GM12872 (cell line): Measurements from ENCODE around the gene FOXL3.

Source experiments
- CTCF ChIP-seq: IDR thresholded peaks from 3 replicates; pipeline ENCODE4 v1.5.1; 2011; ENCODE audit warnings: low read depth, mild to moderate bottlenecking, low read length, moderate library complexity; ENCODE audit not compliant: insufficient read depth

The FOXL3 gene

GRCh38 chr7:300546-301290, 10.7 kb downstream of the FOXL3 start:
- TF ChIP-seq CTCF, result no peak

- no peak for TF ChIP-seq CTCF
Observed at GRCh38 chr7:301291-302053, 11.5 kb downstream of the FOXL3 start.

GRCh38 chr7:302054-302992, 12.4 kb downstream of the FOXL3 start:
- TF ChIP-seq CTCF, result no peak

GRCh38 chr7:303425-303824, 13.5 kb downstream of the FOXL3 start:
- TF ChIP-seq CTCF, result no peak

- no peak for TF ChIP-seq CTCF
Observed at GRCh38 chr7:303884-304573, 14.1 kb downstream of the FOXL3 start.

GRCh38 chr7:304574-305409, 14.8 kb downstream of the FOXL3 start:
- no peak for TF ChIP-seq CTCF
